ENCODE measurements around the gene DEPDC5.
"Not testable (repeated sequence)": the region's sequence is repeated elsewhere in the genome, so short reads cannot be mapped to it uniquely, and the experiment has no call there.

DEPDC5 gene

GRCh38 chr22:31753634-31754501 is at the start of gene DEPDC5:
Gene DEPDC5, plus strand, starts transcription at chr22:31754019. Its CDS starts 903 bp downstream, at chr22:31754922.
- peak; percentile 90 to 96 for DNase-seq

- no peak for DNase-seq
Observed at GRCh38 chr22:31707519-31707918, 46.3 kb upstream of the DEPDC5 start.

- DNase-seq, result not testable (repeated sequence)
Observed at GRCh38 chr22:31711226-31711625, 42.6 kb upstream of the DEPDC5 start.

GRCh38 chr22:31715147-31715778 is 38.6 kb upstream of the DEPDC5 start:
- no peak for DNase-seq

GRCh38 chr22:31719850-31720471 is 33.9 kb upstream of the DEPDC5 start:
- DNase-seq, result no peak

- DNase-seq, result no peak
Observed at GRCh38 chr22:31723723-31724122, 30.1 kb upstream of the DEPDC5 start.

- no peak for DNase-seq
Observed at GRCh38 chr22:31726692-31727091, 27.1 kb upstream of the DEPDC5 start.

GRCh38 chr22:31728857-31729256 is 25.0 kb upstream of the DEPDC5 start:
- DNase-seq, result no peak

GRCh38 chr22:31730344-31730711 is 23.5 kb upstream of the DEPDC5 start:
- DNase-seq, result no peak

GRCh38 chr22:31732089-31732829 is 21.6 kb upstream of the DEPDC5 start:
- DNase-seq, result no peak

- no peak for DNase-seq
Observed at GRCh38 chr22:31733580-31734079, 20.2 kb upstream of the DEPDC5 start.

- DNase-seq, result no peak
Observed at GRCh38 chr22:31734512-31734911, 19.3 kb upstream of the DEPDC5 start.

GRCh38 chr22:31736458-31736857 is 17.4 kb upstream of the DEPDC5 start:
- no peak for DNase-seq

- no peak for DNase-seq
Observed at GRCh38 chr22:31737932-31738331, 15.9 kb upstream of the DEPDC5 start.

- no peak for DNase-seq
Observed at GRCh38 chr22:31738566-31738965, 15.3 kb upstream of the DEPDC5 start.

- no peak for DNase-seq
Observed at GRCh38 chr22:31739795-31740201, 14.0 kb upstream of the DEPDC5 start.

GRCh38 chr22:31740314-31740713 is 13.5 kb upstream of the DEPDC5 start:
- not testable (repeated sequence) for DNase-seq

- DNase-seq, result no peak
Observed at GRCh38 chr22:31742115-31742514, 11.7 kb upstream of the DEPDC5 start.

GRCh38 chr22:31742682-31743081 is 11.1 kb upstream of the DEPDC5 start:
- no peak for DNase-seq

GRCh38 chr22:31743871-31744270 is 9.9 kb upstream of the DEPDC5 start:
- no peak for DNase-seq

- DNase-seq, result no peak
Observed at GRCh38 chr22:31747441-31747840, 6.4 kb upstream of the DEPDC5 start.

- no peak for DNase-seq
Observed at GRCh38 chr22:31748490-31748889, 5.3 kb upstream of the DEPDC5 start.

Data from SHP77 (cell line).